Measurements from ENCODE around the gene PLAGL2.
A peak's percentile ranks its signal among the peaks of the same experiment; 100 is the strongest.

PLAGL2 gene

DNA sequence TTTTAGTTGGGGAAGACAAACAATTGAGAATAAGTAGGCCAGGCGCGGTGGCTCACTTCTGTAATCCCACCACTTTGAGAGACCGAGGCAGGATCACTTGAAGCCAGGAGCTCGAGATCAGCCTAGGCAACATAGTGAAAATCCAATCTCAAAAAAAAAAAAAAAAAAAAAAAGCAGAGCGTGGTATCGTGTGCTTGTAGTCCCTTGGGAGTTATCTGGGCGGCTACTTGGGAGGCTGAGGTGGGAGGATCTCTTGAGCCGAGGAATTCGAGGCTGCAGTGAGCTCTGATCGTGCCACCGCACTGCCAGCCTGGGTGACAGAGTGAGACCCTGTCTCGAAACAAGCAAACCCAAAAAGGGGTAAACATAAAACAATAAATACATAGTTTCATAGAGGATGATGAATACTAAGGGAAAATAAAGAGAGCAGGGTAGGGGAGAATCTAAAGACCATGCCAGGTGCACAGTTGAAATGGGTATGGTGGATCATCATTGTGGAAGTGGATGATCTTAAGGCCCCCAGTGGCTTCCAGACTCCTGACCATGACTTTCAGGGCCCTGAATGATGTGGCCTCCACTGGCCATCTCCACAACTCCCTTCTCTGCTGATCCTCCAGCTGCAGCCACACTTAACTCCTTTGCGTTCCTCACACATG is 1.1 kb upstream of the PLAGL2 start:
- Histone ChIP-seq H3K4me3 (peak overlapping the region; percentile 100), H3K27ac (peak overlapping the region in 1 of 2 donors; percentile 95)
- TF ChIP-seq, protein P1, sequence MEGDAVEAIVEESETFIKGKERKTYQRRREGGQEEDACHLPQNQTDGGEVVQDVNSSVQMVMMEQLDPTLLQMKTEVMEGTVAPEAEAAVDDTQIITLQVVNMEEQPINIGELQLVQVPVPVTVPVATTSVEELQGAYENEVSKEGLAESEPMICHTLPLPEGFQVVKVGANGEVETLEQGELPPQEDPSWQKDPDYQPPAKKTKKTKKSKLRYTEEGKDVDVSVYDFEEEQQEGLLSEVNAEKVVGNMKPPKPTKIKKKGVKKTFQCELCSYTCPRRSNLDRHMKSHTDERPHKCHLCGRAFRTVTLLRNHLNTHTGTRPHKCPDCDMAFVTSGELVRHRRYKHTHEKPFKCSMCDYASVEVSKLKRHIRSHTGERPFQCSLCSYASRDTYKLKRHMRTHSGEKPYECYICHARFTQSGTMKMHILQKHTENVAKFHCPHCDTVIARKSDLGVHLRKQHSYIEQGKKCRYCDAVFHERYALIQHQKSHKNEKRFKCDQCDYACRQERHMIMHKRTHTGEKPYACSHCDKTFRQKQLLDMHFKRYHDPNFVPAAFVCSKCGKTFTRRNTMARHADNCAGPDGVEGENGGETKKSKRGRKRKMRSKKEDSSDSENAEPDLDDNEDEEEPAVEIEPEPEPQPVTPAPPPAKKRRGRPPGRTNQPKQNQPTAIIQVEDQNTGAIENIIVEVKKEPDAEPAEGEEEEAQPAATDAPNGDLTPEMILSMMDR (IDR thresholded peaks at IDR 0.05): no peak
- no peak for DNase-seq (ENCODE audit: low spot score)

DNA sequence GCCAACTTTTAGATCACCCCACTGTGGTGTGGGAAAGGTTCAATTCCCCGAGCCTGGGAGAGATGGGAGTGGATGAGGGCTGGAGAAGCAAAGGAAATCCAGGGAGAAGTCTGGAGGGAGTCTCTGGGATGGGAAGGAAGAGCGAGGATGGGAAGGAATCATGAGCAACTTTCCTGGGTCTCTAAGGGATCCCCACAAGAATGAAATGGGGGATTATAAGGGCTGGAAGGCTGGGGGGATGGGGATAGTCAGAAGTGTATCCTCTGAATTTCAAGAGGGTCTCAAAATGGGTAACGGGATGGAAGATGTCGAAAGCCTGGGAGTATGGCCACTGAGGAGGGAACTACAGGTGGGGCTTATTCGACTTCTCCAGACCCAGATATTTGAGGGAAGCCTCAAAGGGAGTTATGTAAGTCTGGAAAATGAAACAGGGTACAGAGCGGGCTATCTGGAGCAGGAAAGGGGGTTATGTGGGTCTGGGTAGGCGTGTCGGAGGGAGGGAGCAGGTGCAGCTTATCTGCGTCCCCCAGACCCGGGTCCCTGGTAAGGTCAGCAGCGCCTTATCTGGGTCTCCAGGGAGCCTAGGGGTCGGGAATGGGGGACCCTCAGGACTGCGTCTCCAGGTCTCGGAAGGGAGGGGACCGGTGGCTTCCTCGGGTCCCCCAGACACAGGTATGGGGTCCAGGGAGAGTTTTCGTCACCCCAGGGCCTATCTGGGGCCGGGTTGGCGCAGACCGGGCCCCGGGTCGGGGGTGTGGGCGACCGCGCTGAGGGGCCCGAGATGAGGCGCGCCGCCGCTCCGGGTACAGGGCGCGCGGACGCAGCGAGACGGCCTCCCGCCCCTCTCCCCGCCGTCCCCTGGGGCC is 550 bp downstream of the PLAGL2 start:
- Histone ChIP-seq H3K4me3 (peak overlapping the region; percentile 100), H3K27ac (peak overlapping the region; percentile 87 to 95)
- TF ChIP-seq, protein P1 (IDR thresholded peaks at IDR 0.05): no peak
- DNase-seq (ENCODE audit: low spot score): no peak

DNA sequence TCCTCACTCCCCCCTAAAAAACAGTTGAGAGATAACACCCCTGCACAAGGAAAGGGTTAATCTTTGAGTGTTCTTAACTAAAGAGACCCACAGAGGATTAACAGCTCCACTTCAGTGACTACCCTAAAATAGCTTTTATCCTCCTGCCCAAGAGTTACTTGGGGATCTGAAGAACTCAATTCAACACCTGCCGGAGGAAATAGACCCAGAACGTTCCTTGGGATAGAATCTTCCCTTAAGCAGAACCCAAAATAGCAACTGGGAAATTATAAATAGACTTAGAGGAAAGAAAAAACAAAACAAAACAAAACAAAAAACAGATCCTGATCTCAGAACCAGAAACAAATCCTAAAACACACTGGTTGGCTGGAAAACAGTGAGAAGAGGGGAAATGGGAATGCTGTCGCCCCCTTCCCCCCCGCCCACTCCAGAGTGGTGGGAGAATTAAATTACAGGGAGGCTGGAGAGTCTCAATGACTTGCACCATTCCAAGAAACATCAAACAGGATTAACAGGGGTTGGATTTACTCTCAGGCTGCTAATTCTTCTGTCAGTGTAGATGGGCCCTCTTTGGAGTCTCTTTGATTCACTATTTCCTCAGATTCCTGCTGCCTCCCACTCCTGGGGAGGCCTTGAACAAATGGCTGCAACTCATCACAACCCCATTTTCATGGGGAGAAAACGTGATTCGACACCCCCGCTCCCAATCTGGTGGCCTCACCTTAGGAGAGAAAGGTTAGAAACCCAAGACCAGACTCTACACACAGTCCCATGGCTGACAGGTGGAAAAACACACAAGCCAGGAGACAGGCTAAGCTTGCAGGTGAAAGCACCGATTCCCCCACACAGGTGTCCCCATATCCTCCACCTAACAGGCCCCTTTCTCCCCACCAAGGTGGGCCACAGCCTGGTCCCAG is 1.4 kb downstream of the PLAGL2 start:
- TF ChIP-seq, protein P1 (IDR thresholded peaks at IDR 0.05): no peak
- DNase-seq (ENCODE audit: low spot score): no peak
- H3K27ac ChIP-seq: peak overlapping the region; percentile 87 to 95
- peak overlapping the region; percentile 100 for H3K4me3 ChIP-seq

DNA sequence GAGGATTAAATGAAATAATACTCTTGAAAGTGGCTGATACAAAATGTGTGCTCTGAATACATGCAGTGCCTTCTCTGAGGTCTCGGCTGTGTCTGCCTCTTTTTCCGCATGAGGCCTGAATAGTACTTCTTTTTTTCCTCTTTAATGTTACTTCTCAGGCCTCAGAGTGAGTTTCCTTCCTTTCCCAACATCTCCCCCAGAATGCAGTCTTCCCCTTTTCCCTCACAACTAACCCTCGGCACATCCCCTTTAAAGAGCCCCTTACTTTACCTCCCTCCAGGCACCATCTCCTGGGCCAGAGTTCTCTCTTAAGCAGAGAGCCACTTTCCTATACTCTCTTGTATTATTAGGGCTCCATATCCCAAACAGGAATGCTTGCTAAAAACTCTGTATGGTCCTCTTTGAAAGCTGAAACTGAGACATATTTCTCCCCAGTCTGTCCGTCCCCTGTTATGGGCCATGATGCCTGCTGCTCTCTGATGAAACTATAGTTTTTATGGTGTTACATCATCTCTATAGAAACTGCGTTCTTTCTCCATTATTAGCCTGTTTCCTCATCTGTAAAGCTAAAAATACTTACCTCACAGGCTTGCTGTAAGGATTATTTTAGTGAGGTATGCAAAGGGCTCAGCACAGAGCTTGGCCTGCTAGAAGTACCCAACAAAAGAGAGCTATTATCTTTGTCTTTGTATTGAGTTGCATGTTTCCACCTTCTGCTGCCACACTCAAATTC is 2.3 kb downstream of the PLAGL2 start:
- peak overlapping the region; percentile 100 for H3K4me3 ChIP-seq
- TF ChIP-seq, protein P1 (IDR thresholded peaks at IDR 0.05): no peak

DNA sequence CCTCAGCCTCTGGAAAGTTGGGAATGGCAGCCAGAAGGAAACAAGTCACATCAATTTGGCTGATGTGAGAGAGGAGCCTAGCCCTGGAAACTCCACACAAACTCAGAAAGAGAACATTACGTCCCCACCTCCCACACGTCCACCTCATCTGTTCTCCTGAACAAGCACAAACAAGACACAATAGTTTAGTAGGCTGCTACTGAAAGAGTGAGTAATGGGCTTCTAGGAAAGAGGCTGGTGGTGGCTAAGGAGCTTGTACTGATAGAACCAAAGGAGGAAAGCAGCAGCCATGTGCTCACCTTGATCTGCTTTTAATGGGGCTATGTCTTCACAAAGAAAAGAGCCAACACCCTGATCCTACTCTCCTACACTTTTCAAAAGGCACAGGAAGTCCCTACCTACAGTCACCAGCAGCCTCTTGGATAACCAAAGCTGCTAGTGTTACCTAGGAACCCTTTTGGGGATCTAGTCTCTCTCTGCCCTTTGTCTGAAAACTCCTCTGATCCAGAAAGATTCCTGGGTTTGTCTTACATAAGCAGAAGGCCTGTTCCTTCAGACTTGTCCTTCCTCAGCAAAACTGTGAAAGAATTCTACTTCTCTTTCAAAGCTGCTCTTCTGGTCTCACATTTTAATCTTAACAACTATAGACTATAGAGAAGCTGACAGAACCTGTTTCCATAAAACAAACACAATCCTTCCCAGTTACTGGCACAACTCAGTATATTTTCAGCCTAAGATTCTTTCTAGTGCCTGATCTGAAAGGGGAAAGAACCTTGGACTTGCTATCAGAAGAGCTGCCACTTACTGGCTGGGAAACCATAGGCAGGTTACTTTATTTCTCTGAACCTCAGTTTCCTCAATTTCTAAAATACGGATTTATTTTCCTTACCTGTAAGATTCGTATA is 3.1 kb downstream of the PLAGL2 start:
- no peak for DNase-seq (ENCODE audit: low spot score)
- TF ChIP-seq, protein P1 (IDR thresholded peaks at IDR 0.05): no peak
- Histone ChIP-seq H3K27ac (peak overlapping the region in 1 of 2 donors; percentile 18), H3K4me3 (no peak overlapping the region)

More for the DNA sequence above, 2.3 kb downstream of the PLAGL2 start:
- H3K27ac ChIP-seq: peak overlapping the region; percentile 18 to 30
- no peak for DNase-seq (ENCODE audit: low spot score)

Data from coronary artery (tissue), 2 donors.